Smooth muscle cell (in vitro differentiated cells): ENCODE measurements around the gene SLC25A34. TPM values are rescaled to one million over a fixed set of nuclear protein-coding genes. Genes with fewer than 3 reads are reported as not detected.

Source experiments
- DNase-seq: peaks from one replicate; lab custom pipeline; 2025; ENCODE audit not compliant: unreplicated experiment; lab: John Stamatoyannopoulos, UW
- H2AFZ ChIP-seq: fragments of 200-600 bp; sonication (generic); 2 replicates; pipeline ENCODE4 v1.6.0; 2016; ENCODE audit warnings: antibody characterized with exemption, low read depth, mild to moderate bottlenecking
- H3F3A ChIP-seq: fragments of 200-600 bp; sonication (generic); 2 replicates; pipeline ENCODE4 v1.6.0; 2017; ENCODE audit warnings: antibody characterized with exemption, low read depth
- H3K27ac ChIP-seq: fragments of 200-600 bp; sonication (generic); 2 replicates; pipeline ENCODE4 v1.5.1; 2016; ENCODE audit warnings: low read depth, mild to moderate bottlenecking
- H3K27me3 ChIP-seq: fragments of 200-600 bp; sonication (generic); 2 replicates; pipeline ENCODE4 v1.6.1; 2016; ENCODE audit warnings: low read depth, mild to moderate bottlenecking
- H3K36me3 ChIP-seq: fragments of 200-600 bp; sonication (generic); 2 replicates; pipeline ENCODE4 v1.5.1; 2016; ENCODE audit warnings: low read depth
- H3K4me1 ChIP-seq: fragments of 200-600 bp; sonication (generic); 2 replicates; pipeline ENCODE4 v1.5.1; 2016; ENCODE audit warnings: low read depth
- H3K4me2 ChIP-seq: fragments of 200-600 bp; sonication (generic); 2 replicates; pipeline ENCODE4 v1.6.0; 2016; ENCODE audit warnings: mild to moderate bottlenecking
- H3K4me3 ChIP-seq: fragments of 200-600 bp; sonication (generic); 2 replicates; pipeline ENCODE4 v1.5.1; 2016; ENCODE audit warnings: mild to moderate bottlenecking
- H3K79me2 ChIP-seq: fragments of 200-600 bp; sonication (generic); 2 replicates; pipeline ENCODE4 v1.6.0; 2016; ENCODE audit warnings: low read depth, mild to moderate bottlenecking
- H3K9ac ChIP-seq: fragments of 200-600 bp; sonication (generic); 2 replicates; pipeline ENCODE4 v1.6.0; 2016; ENCODE audit warnings: low read depth
- H3K9me3 ChIP-seq: fragments of 200-600 bp; sonication (generic); replicated peaks from 2 replicates; pipeline ENCODE4 v1.5.1; 2016; ENCODE audit warnings: low read depth
- H4K20me1 ChIP-seq: fragments of 200-600 bp; sonication (generic); 2 replicates; pipeline ENCODE4 v1.6.0; 2016; ENCODE audit warnings: low read depth
- WGBS: methylation state at CpG from one replicate; pipeline ENCODE4 v1.1.7; 2016; ENCODE audit warnings: low lambda C conversion rate; 5-methylcytosine and 5-hydroxymethylcytosine counted together
- polyA plus RNA-seq: library from polyadenylated mRNA; unstranded; fragments of >200 nt; fragmentation: Nextera tagmentation; extraction: Ambion mirVana; gene quantifications from 2 replicates; pipeline ENCODE4 v1.2.1, GENCODE V29; 2016
- total RNA-seq: library from RNA; depleted of rRNA; stranded (reverse); fragments of >200 nt; gene quantifications from 2 replicates; pipeline ENCODE4 v1.2.3, GENCODE V29; 2014
- TF ChIP-seq, protein P1 (sequence below): fragments of 200-600 bp; sonication (generic); IDR thresholded peaks from 2 replicates; pipeline ENCODE4 v1.5.1; 2017; ENCODE audit warnings: borderline replicate concordance, mild to moderate bottlenecking, antibody characterized with exemption; ENCODE audit not compliant: insufficient read depth, poor library complexity, severe bottlenecking

The SLC25A34 gene
- total and polyA plus RNA-seq, 2 experiments from 2014 or later, result 0.76 to 1.6 TPM

- Histone ChIP-seq H3K27me3 (no peaks in the 10 kb centered on the region), H3K4me1 (peaks cover 8% of the 10 kb centered on the region), H3K36me3 (no peaks in the 10 kb centered on the region), H3K9me3 (no peaks in the 10 kb centered on the region), H2AFZ (no peak within 1 kb of the TSS), H3K27ac (no peak within 1 kb of the TSS), H3F3A (no peaks in the 10 kb centered on the region), H3K79me2 (no peaks in the 10 kb centered on the region), H3K9ac (no peak within 1 kb of the TSS), H3K4me2 (no peak within 1 kb of the TSS), H4K20me1 (no peaks in the 10 kb centered on the region), H3K4me3 (no peak within 1 kb of the TSS)
- no peak for DNase-seq
- 48% methylated on average over 6 of the region's 14 CpGs for WGBS
- TF ChIP-seq, protein P1, sequence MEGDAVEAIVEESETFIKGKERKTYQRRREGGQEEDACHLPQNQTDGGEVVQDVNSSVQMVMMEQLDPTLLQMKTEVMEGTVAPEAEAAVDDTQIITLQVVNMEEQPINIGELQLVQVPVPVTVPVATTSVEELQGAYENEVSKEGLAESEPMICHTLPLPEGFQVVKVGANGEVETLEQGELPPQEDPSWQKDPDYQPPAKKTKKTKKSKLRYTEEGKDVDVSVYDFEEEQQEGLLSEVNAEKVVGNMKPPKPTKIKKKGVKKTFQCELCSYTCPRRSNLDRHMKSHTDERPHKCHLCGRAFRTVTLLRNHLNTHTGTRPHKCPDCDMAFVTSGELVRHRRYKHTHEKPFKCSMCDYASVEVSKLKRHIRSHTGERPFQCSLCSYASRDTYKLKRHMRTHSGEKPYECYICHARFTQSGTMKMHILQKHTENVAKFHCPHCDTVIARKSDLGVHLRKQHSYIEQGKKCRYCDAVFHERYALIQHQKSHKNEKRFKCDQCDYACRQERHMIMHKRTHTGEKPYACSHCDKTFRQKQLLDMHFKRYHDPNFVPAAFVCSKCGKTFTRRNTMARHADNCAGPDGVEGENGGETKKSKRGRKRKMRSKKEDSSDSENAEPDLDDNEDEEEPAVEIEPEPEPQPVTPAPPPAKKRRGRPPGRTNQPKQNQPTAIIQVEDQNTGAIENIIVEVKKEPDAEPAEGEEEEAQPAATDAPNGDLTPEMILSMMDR, result no peak
Measured at GRCh38 chr1:15742339-15742801, 6.3 kb downstream of the SLC25A34 start, which contains the start of gene TMEM82. Gene TMEM82, plus strand, starts transcription at chr1:15742499. Its CDS starts 61 bp downstream, at chr1:15742560.

DNA sequence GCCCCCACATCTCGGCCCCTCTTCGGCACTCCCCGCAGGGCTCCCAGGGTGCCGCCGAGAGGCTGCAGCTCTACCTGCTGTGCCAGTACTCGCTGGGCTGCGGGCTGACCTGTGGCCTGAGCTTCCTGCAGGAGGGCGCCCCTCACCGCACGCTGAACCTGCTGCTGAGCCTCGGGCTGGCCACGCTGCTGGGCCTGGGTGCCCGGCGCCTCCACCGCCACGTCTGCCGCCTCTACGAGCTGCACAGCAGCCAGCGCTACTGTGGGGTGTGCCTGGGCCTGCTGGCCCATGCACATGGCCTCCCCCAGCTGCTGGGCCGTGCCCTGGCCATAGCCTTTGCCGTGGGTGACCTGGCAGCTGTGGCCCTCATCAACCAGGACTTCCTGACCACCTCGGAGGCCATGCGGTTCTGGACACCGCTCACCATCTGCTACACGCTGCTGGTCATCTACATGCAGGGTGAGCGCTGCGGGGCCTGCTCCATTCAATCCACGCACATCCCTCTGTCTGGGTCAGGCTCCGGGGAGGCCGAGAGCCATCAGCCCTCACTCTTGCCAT, 8.1 kb downstream of the SLC25A34 start:
- H3K79me2 ChIP-seq, result no peaks in the 10 kb centered on the region
- H3K9me3 ChIP-seq, result no peaks in the 10 kb centered on the region
- no peaks in the 10 kb centered on the region for H4K20me1 ChIP-seq
- H3K4me2 ChIP-seq, result no peak overlapping the region
- H3K9ac ChIP-seq, result no peak overlapping the region
- WGBS, result 91% methylated on average over 30 of the region's 30 CpGs
- H3K4me1 ChIP-seq, result peaks cover 8% of the 10 kb centered on the region
- no peaks in the 10 kb centered on the region for H3K27me3 ChIP-seq
- H3K27ac ChIP-seq, result no peak overlapping the region
- TF ChIP-seq, protein P1, result no peak
- H3F3A ChIP-seq, result no peaks in the 10 kb centered on the region
- DNase-seq, result no peak
- H3K4me3 ChIP-seq, result no peak overlapping the region
- H3K36me3 ChIP-seq, result no peaks in the 10 kb centered on the region
- no peak overlapping the region for H2AFZ ChIP-seq

DNA sequence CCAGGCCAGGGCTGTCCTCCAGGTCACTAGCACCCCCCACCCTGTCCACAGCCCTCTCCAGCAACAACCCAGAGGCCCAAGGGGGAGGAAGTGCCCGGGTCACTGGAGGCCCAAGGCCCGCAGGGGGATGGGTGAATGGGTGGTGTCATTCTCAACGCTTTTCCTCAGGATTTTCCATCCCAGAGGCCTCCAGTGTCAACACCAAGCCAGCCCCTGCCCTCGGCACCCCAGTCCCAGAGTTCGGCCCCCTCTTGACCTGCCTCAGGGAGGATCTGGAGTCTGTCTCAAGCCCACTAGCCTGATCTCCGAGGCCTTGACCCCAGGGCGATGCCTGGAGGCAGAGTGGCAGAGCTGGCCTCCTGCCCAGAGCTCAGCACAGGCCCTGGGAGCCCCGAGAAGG, 11.3 kb downstream of the SLC25A34 start:
- no peaks in the 10 kb centered on the region for H4K20me1 ChIP-seq
- no peaks in the 10 kb centered on the region for H3K9me3 ChIP-seq
- WGBS, result 63% methylated on average over 8 of the region's 8 CpGs
- TF ChIP-seq, protein P1, result no peak
- no peaks in the 10 kb centered on the region for H3K27me3 ChIP-seq
- H3K4me2 ChIP-seq, result no peak overlapping the region
- H3K4me3 ChIP-seq, result no peak overlapping the region
- H3K27ac ChIP-seq, result no peak overlapping the region
- no peaks in the 10 kb centered on the region for H3K36me3 ChIP-seq
- H2AFZ ChIP-seq, result no peak overlapping the region
- H3K79me2 ChIP-seq, result no peaks in the 10 kb centered on the region
- DNase-seq, result no peak
- peaks cover 4% of the 10 kb centered on the region for H3K4me1 ChIP-seq
- no peak overlapping the region for H3K9ac ChIP-seq
- no peaks in the 10 kb centered on the region for H3F3A ChIP-seq

GRCh38 chr1:15748264-15748663, 12.2 kb downstream of the SLC25A34 start:
- Histone ChIP-seq H2AFZ (no peak overlapping the region), H3K27ac (no peak overlapping the region), H3F3A (no peaks in the 10 kb centered on the region), H3K79me2 (no peaks in the 10 kb centered on the region), H4K20me1 (no peaks in the 10 kb centered on the region), H3K36me3 (no peaks in the 10 kb centered on the region), H3K27me3 (no peaks in the 10 kb centered on the region), H3K4me1 (peaks cover 4% of the 10 kb centered on the region), H3K9ac (no peak overlapping the region), H3K4me3 (no peak overlapping the region), H3K9me3 (no peaks in the 10 kb centered on the region), H3K4me2 (no peak overlapping the region)
- 86% methylated on average over 5 of the region's 5 CpGs for WGBS
- DNase-seq, result no peak
- TF ChIP-seq, protein P1, result no peak
